Measurements from ENCODE around the gene RNASE1. TPM values are rescaled to one million over a fixed set of nuclear protein-coding genes. Genes with fewer than 3 reads are reported as not detected.
"Not testable (repeated sequence)": the region's sequence is repeated elsewhere in the genome, so short reads cannot be mapped to it uniquely, and the experiment has no call there.

The RNASE1 gene
- total and polyA plus RNA-seq, 10 of the 15 experiments (the other 5 are each of a cell fraction or from before 2014, with no cell fraction given): 0.11 to 0.72 (median 0.38) TPM; not detected in 7

- Histone ChIP-seq H3K27ac (ENCODE audit: control insufficient read depth, insufficient read depth) (no peak overlapping the region), H4K20me1 (ENCODE audit: control insufficient read depth, insufficient read depth) (no peaks in the 10 kb centered on the region), H3K9ac (ENCODE audit: control insufficient read depth, insufficient read depth, low read length) (no peak overlapping the region), H3K27me3 (replicated peaks in 1 of 2; ENCODE audit: control insufficient read depth in 2 of 2, insufficient read depth in 2 of 2, low read length in 1 of 2) (no peaks in the 10 kb centered on the region), H3K9me3 (replicated peaks; ENCODE audit: control insufficient read depth, insufficient read depth, low read length) (no peaks in the 10 kb centered on the region), H3K36me3 (ENCODE audit: control insufficient read depth in 2 of 2, insufficient read depth in 2 of 2, low read length in 1 of 2) (no peaks in the 10 kb centered on the region), H2AFZ (ENCODE audit: control insufficient read depth, low read depth, low read length) (no peak overlapping the region), H3K4me1 (ENCODE audit: control insufficient read depth, insufficient read depth, low read length) (peaks cover 17% of the 10 kb centered on the region), H3K4me3 (no peak overlapping the region), H3K4me2 (ENCODE audit: control insufficient read depth, insufficient read depth) (no peak overlapping the region), H3K79me2 (ENCODE audit: control insufficient read depth, insufficient read depth, low read length) (no peaks in the 10 kb centered on the region)
- CTCF ChIA-PET: interaction anchor here (0.6 to 3.3 kb wide), 10 partner anchors 9 to 216 kb away, joined by 3 to 16 read pairs (median 4); no protein-coding TSS in a partner anchor
- in situ Hi-C loops (cut with MboI) (no loop called here), intact Hi-C loops (cut with micrococcal nuclease; ENCODE audit: unreplicated experiment) (no loop called here)
- no peak for DNase-seq (ENCODE audit: low read depth, low spot score)
- no peak for FAIRE-seq
- 61% methylated on average over 7 of the region's 7 CpGs for WGBS (ENCODE audit: insufficient coverage, insufficient replicate concordance, low lambda C conversion rate, missing lambda C conversion rate)
- TF ChIP-seq TCF7 (IDR thresholded peaks at IDR 0.05; ENCODE audit: borderline replicate concordance): no peak
- TF ChIP-seq SP1 (IDR thresholded peaks at IDR 0.05; ENCODE audit: low read depth, low read length): no peak
- peak in 1 of 3 experiments; percentile 24; a peak in 1 of 6 replicates for TF ChIP-seq CTCF (IDR thresholded peaks at IDR 0.05 in 2 of 3, conservative IDR thresholded peaks at IDR 0.05 in 1 of 3; ENCODE audit: control insufficient read depth in 2 of 3, extremely low read depth in 1 of 3, insufficient read depth in 1 of 3, low read depth in 3 of 3, low read length in 3 of 3)
- no peak for TF ChIP-seq CUX1 (IDR thresholded peaks at IDR 0.05; ENCODE audit: insufficient replicate concordance, low read depth, low read length)
- TF ChIP-seq RAD21 (IDR thresholded peaks at IDR 0.05; ENCODE audit: insufficient read depth, low read depth, low read length): peak; percentile 24; the same call in 1 of the 2 replicates
- no TSS peak for BruUV-seq (replicated peaks)
- POLR2A ChIA-PET: no interaction called here
- SMC1A ChIA-PET (ENCODE audit: uncharacterized antibody, unreplicated experiment): interaction anchor here (0.6 to 1.5 kb wide), 6 partner anchors 12 to 528 kb away, joined by 3 to 4 read pairs (median 3); no protein-coding TSS in a partner anchor
- ATAC-seq: no peak
- RAD21 ChIA-PET (ENCODE audit: unreplicated experiment): interaction anchor here (1.5 kb wide), 1 partner anchor 19 kb away, joined by 3 read pairs; no protein-coding TSS in a partner anchor
Observed at GRCh38 chr14:20818861-20819260, 16.2 kb upstream of the RNASE1 start.

GRCh38 chr14:20815946-20816345, 13.3 kb upstream of the RNASE1 start:
- in situ Hi-C loops (cut with MboI); ATAC-seq; H3K27me3 ChIP-seq (replicated peaks in 1 of 2; ENCODE audit: control insufficient read depth in 2 of 2, insufficient read depth in 2 of 2, low read length in 1 of 2); H3K9ac ChIP-seq (ENCODE audit: control insufficient read depth, insufficient read depth, low read length); H3K4me2 ChIP-seq (ENCODE audit: control insufficient read depth, insufficient read depth); H3K4me3 ChIP-seq; BruUV-seq (replicated peaks); H3K36me3 ChIP-seq (ENCODE audit: control insufficient read depth in 2 of 2, insufficient read depth in 2 of 2, low read length in 1 of 2); H4K20me1 ChIP-seq (ENCODE audit: control insufficient read depth, insufficient read depth); intact Hi-C loops (cut with micrococcal nuclease; ENCODE audit: unreplicated experiment); POLR2A ChIA-PET; SMC1A ChIA-PET (ENCODE audit: uncharacterized antibody, unreplicated experiment); H3K9me3 ChIP-seq (replicated peaks; ENCODE audit: control insufficient read depth, insufficient read depth, low read length); H3K79me2 ChIP-seq (ENCODE audit: control insufficient read depth, insufficient read depth, low read length); FAIRE-seq; H3K27ac ChIP-seq (ENCODE audit: control insufficient read depth, insufficient read depth); H2AFZ ChIP-seq (ENCODE audit: control insufficient read depth, low read depth, low read length); DNase-seq (ENCODE audit: low read depth, low spot score): not testable (repeated sequence)
- ChIA-PET RAD21 (ENCODE audit: unreplicated experiment) (interaction anchor here (0.6 kb wide), 1 partner anchor 40 kb away, joined by 3 read pairs; no protein-coding TSS in a partner anchor), CTCF (interaction anchor here (0.6 kb wide), 1 partner anchor 39 kb away, joined by 3 read pairs; no protein-coding TSS in a partner anchor)
- 100% methylated on average over 3 of the region's 3 CpGs for WGBS (ENCODE audit: insufficient coverage, insufficient replicate concordance, low lambda C conversion rate, missing lambda C conversion rate)
- peaks cover 17% of the 10 kb centered on the region for H3K4me1 ChIP-seq (ENCODE audit: control insufficient read depth, insufficient read depth, low read length)

All from GM12878 (cell line).